HG03558 (cell line): ENCODE data around the gene NSMCE4A.
"Not testable (repeated sequence)": the region's sequence is repeated elsewhere in the genome, so short reads cannot be mapped to it uniquely, and the experiment has no call there.

Source experiments
- ATAC-seq: cut with Tn5 transposase; IDR thresholded peaks from one replicate; pipeline ENCODE4 v1.9.1; 2021; ENCODE audit warnings: moderate number of reproducible peaks; ENCODE audit not compliant: unreplicated experiment; ENCODE audit errors: extremely low read depth

The NSMCE4A gene

GRCh38 chr10:121942749-121943416 lies 32.1 kb downstream of the NSMCE4A start:
- ATAC-seq: no peak

GRCh38 chr10:121941532-121941931 lies 33.5 kb downstream of the NSMCE4A start:
- ATAC-seq: no peak

- ATAC-seq: no peak
These were observed 38.7 kb downstream of the NSMCE4A start for GRCh38 chr10:121936295-121936694.

GRCh38 chr10:121935702-121936101 lies 39.3 kb downstream of the NSMCE4A start:
- ATAC-seq: no peak

- not testable (repeated sequence) for ATAC-seq
These were observed 44.5 kb downstream of the NSMCE4A start for GRCh38 chr10:121930268-121931085.

GRCh38 chr10:121929585-121930267 lies 45.3 kb downstream of the NSMCE4A start:
- ATAC-seq: not testable (repeated sequence)

- ATAC-seq: no peak
These were observed 46.5 kb downstream of the NSMCE4A start for GRCh38 chr10:121928528-121928884.

- peak; percentile 66 for ATAC-seq
These were observed 47.0 kb downstream of the NSMCE4A start, which contains the start of gene ATE1 for GRCh38 chr10:121927841-121928527. TSS of gene ATE1 (minus strand) at chr10:121928031. CDS start at chr10:121927949, 82 bp downstream.

- ATAC-seq: peak; percentile 20
These were observed 47.6 kb downstream of the NSMCE4A start for GRCh38 chr10:121927318-121927840.

- ATAC-seq: no peak
These were observed 48.2 kb downstream of the NSMCE4A start for GRCh38 chr10:121926671-121927317.

GRCh38 chr10:121926157-121926556 lies 48.9 kb downstream of the NSMCE4A start:
- ATAC-seq: no peak

- no peak for ATAC-seq
These were observed 53.6 kb downstream of the NSMCE4A start for GRCh38 chr10:121921238-121921931.

- ATAC-seq: no peak
These were observed 55.4 kb downstream of the NSMCE4A start for GRCh38 chr10:121919666-121920065.

- ATAC-seq: not testable (repeated sequence)
These were observed 56.2 kb downstream of the NSMCE4A start for GRCh38 chr10:121918800-121919199.

- no peak for ATAC-seq
These were observed 60.4 kb downstream of the NSMCE4A start for GRCh38 chr10:121914661-121915060.

GRCh38 chr10:121911421-121911697 lies 63.7 kb downstream of the NSMCE4A start:
- no peak for ATAC-seq

- no peak for ATAC-seq
These were observed 64.2 kb downstream of the NSMCE4A start for GRCh38 chr10:121910673-121911420.
